OCI-LY7 (cell line): ENCODE results near the gene SIGLEC5. TPM values are rescaled to one million over a fixed set of nuclear protein-coding genes. Genes with fewer than 3 reads are reported as not detected.
A peak's percentile ranks its signal among the peaks of the same experiment; 100 is the strongest.

Source experiments
- BruUV-seq: library from RNA; stranded (reverse); fragments of 400-500 nt; replicated peaks from 2 replicates; lab custom pipeline; 2021; lab: Mats Ljungman, UMichigan
- CTCF ChIA-PET: fragments of 300-600 bp; sonication (Branson Sonifier 250); formaldehyde crosslinking; loops from one replicate; lab custom pipeline; 2022; ENCODE audit warnings: antibody characterized with exemption; ENCODE audit not compliant: unreplicated experiment; lab: Charles Lee
- POLR2A ChIA-PET: fragments of 300-600 bp; sonication (Branson Sonifier 250); formaldehyde crosslinking; loops from one replicate; lab custom pipeline; 2022; ENCODE audit warnings: antibody characterized with exemption; lab: Charles Lee
- DNase-seq: peaks from one replicate; pipeline ENCODE4 v3.0.0-alpha.2; 2015; ENCODE audit warnings: low spot score
- H2AFZ ChIP-seq: fragments of 200-600 bp; sonication (generic), shearing (Covaris generic); 2 replicates; pipeline ENCODE4 v1.6.1; 2014; ENCODE audit warnings: mild to moderate bottlenecking, antibody characterized with exemption, low read length, moderate library complexity
- H3K27ac ChIP-seq: fragments of 200-600 bp; sonication (generic); 2 replicates; pipeline ENCODE4 v1.5.1; 2014; ENCODE audit warnings: mixed run types, low read depth, mild to moderate bottlenecking, moderate library complexity, low read length, inconsistent platforms; ENCODE audit not compliant: poor library complexity, severe bottlenecking
- H3K36me3 ChIP-seq: fragments of 200-600 bp; sonication (generic); 2 replicates; pipeline ENCODE4 v1.6.1; 2014; ENCODE audit warnings: mild to moderate bottlenecking, antibody characterized with exemption, low read length, moderate library complexity, mixed read lengths; ENCODE audit not compliant: insufficient read depth
- H3K4me1 ChIP-seq: fragments of 200-600 bp; sonication (generic); 2 replicates; pipeline ENCODE4 v1.5.1; 2014; ENCODE audit warnings: mild to moderate bottlenecking, low read length; ENCODE audit not compliant: insufficient read depth, poor library complexity, severe bottlenecking
- H3K4me2 ChIP-seq: fragments of 200-600 bp; sonication (generic); 2 replicates; pipeline ENCODE4 v1.6.1; 2014; ENCODE audit warnings: mild to moderate bottlenecking, low read length
- H3K4me3 ChIP-seq: fragments of 200-600 bp; sonication (generic); 2 replicates; pipeline ENCODE4 v1.5.1; 2014; ENCODE audit warnings: mild to moderate bottlenecking, low read depth, low read length; ENCODE audit not compliant: poor library complexity, severe bottlenecking
- H3K79me2 ChIP-seq: fragments of 200-600 bp; sonication (generic); 2 replicates; pipeline ENCODE4 v1.6.1; 2016; ENCODE audit warnings: low read depth, mild to moderate bottlenecking, low read length, moderate library complexity, mixed read lengths; ENCODE audit not compliant: insufficient read depth
- H3K9me2 ChIP-seq: fragments of 200-600 bp; sonication (generic); 2 replicates; pipeline ENCODE4 v1.6.1; 2016; ENCODE audit warnings: mild to moderate bottlenecking, low read length, mixed read lengths; ENCODE audit not compliant: insufficient read depth
- H3K9me3 ChIP-seq: fragments of 200-600 bp; sonication (generic); 2 replicates; pipeline ENCODE4 v1.6.1; 2014; ENCODE audit warnings: mild to moderate bottlenecking, mixed run types, low read length, mixed read lengths
- H4K20me1 ChIP-seq: fragments of 200-600 bp; sonication (generic); 2 replicates; pipeline ENCODE4 v1.6.1; 2014; ENCODE audit warnings: mild to moderate bottlenecking, antibody characterized with exemption, low read length, moderate library complexity, mixed read lengths; ENCODE audit not compliant: insufficient read depth
- CTCF ChIP-seq: fragments of 200-600 bp; sonication (generic); conservative IDR thresholded peaks from 2 replicates; pipeline ENCODE4 v1.5.1; 2014; ENCODE audit warnings: mild to moderate bottlenecking, antibody characterized with exemption, low read length, moderate library complexity, mixed read lengths
- EZH2phosphoT487 ChIP-seq: fragments of 200-600 bp; sonication (generic); IDR thresholded peaks from 2 replicates; pipeline ENCODE4 v1.6.1; 2018; ENCODE audit warnings: low read depth, borderline replicate concordance, mild to moderate bottlenecking, mixed run types, antibody characterized with exemption, low read length, moderate library complexity, mixed read lengths
- intact Hi-C: fragments of 100-400 bp; cut with micrococcal nuclease; formaldehyde crosslinking; loops from one replicate; pipeline ENCODE4 v1.10.0; 2022; ENCODE audit not compliant: unreplicated experiment
- total RNA-seq, 2 experiments: library from RNA; depleted of rRNA in 1 of 2; stranded (reverse); fragments of >200 nt in 1 of 2; shearing (Covaris generic) in 1 of 2; gene quantifications; 2 replicates each; pipeline ENCODE4 v1.2.3, GENCODE V29; 2014 to 2022

Gene SIGLEC5
- total RNA-seq, 2 experiments from 2014 or later = not detected

- H3K36me3 ChIP-seq = peaks cover 74% of the 10 kb centered on the region
- no peaks in the 10 kb centered on the region for H3K9me3 ChIP-seq
- H3K79me2 ChIP-seq = no peaks in the 10 kb centered on the region
- DNase-seq = no peak
- ChIA-PET CTCF (no interaction called here), POLR2A (no interaction called here)
- BruUV-seq = no TSS peak
- H3K27ac ChIP-seq = no peak overlapping the region
- no peak overlapping the region for H3K4me3 ChIP-seq
- intact Hi-C loops = no loop called here
- H3K9me2 ChIP-seq = no peaks in the 10 kb centered on the region
- no peaks in the 10 kb centered on the region for H4K20me1 ChIP-seq
- no peaks in the 10 kb centered on the region for H3K4me1 ChIP-seq
- no peak overlapping the region for H3K4me2 ChIP-seq
- no peak for TF ChIP-seq CTCF
- TF ChIP-seq EZH2phosphoT487 = no peak
- no peak overlapping the region for H2AFZ ChIP-seq
Observed at GRCh38 chr19:51586103-51586728, 44.0 kb downstream of the SIGLEC5 start.

- Histone ChIP-seq H3K9me3 (no peaks in the 10 kb centered on the region), H4K20me1 (no peaks in the 10 kb centered on the region), H2AFZ (no peak overlapping the region), H3K4me3 (no peak overlapping the region), H3K79me2 (peaks cover 8% of the 10 kb centered on the region; the same call in 1 of the 2 replicates), H3K36me3 (peaks cover 51% of the 10 kb centered on the region), H3K4me1 (peaks cover 15% of the 10 kb centered on the region), H3K27ac (no peak overlapping the region), H3K9me2 (no peaks in the 10 kb centered on the region), H3K4me2 (no peak overlapping the region)
- ChIA-PET POLR2A (no interaction called here), CTCF (no interaction called here)
- no peak for TF ChIP-seq CTCF
- TF ChIP-seq EZH2phosphoT487 = no peak
- no peak for DNase-seq
- intact Hi-C loops = no loop called here
- no TSS peak for BruUV-seq
Observed at GRCh38 chr19:51576850-51577249, 53.4 kb downstream of the SIGLEC5 start.

GRCh38 chr19:51573331-51573730 lies 56.9 kb downstream of the SIGLEC5 start:
- Histone ChIP-seq H3K9me3 (no peaks in the 10 kb centered on the region), H3K79me2 (peaks cover 15% of the 10 kb centered on the region; the same call in 1 of the 2 replicates), H3K4me3 (no peak overlapping the region), H4K20me1 (no peaks in the 10 kb centered on the region), H3K9me2 (0 out of 2 replicates have a peak, but pooled peaks cover 7% of the 10 kb centered on the region), H3K36me3 (peaks cover 26% of the 10 kb centered on the region), H3K4me1 (peaks cover 24% of the 10 kb centered on the region), H2AFZ (no peak overlapping the region), H3K4me2 (peak overlapping the region; percentile 98; the same call in 1 of the 2 replicates), H3K27ac (no peak overlapping the region)
- ChIA-PET CTCF (no interaction called here), POLR2A (no interaction called here)
- BruUV-seq = no TSS peak
- DNase-seq = no peak
- intact Hi-C loops = no loop called here
- TF ChIP-seq EZH2phosphoT487 (no peak), CTCF (no peak)
